SK-N-SH (cell line): ENCODE data around the gene NTSR1. TPM values are rescaled to one million over a fixed set of nuclear protein-coding genes. Genes with fewer than 3 reads are reported as not detected.
A peak's percentile ranks its signal among the peaks of the same experiment; 100 is the strongest.

Experiments
- CTCF ChIA-PET: fragments of 300-600, 350-600 bp; formaldehyde crosslinking; extraction: SDS; loops from one replicate; lab custom pipeline; 2021; lab: Yijun Ruan, JAX
- POLR2A ChIA-PET: fragments of 350-600 bp; sonication (Branson Sonifier 250); formaldehyde crosslinking; extraction: SDS; loops from one replicate; lab custom pipeline; 2020; ENCODE audit warnings: antibody characterized with exemption, inconsistent platforms; lab: Yijun Ruan, JAX
- DNase-seq: peaks from one replicate; pipeline ENCODE4 v3.0.0; 2012
- H2AFZ ChIP-seq: fragments of 200-600 bp; sonication (generic); 2 replicates; pipeline ENCODE4 v1.8.1; 2016; ENCODE audit warnings: antibody characterized with exemption, mild to moderate bottlenecking, low read depth
- H3F3A ChIP-seq: fragments of 200-600 bp; sonication (generic); replicated peaks from 2 replicates; pipeline ENCODE3; 2016; ENCODE audit warnings: antibody characterized with exemption, mild to moderate bottlenecking; ENCODE audit not compliant: insufficient read depth
- H3K27ac ChIP-seq, 2 experiments: fragments of 200-500 bp in 1 of 2; fragments of 200-600 bp in 1 of 2; sonication (Bioruptor generic) in 1 of 2; sonication (generic), shearing (Covaris generic) in 1 of 2; 2 replicates each; pipeline versions ENCODE4 v1.5.1 to v1.6.1; 2014 to 2016; ENCODE audit warnings: low read depth in 2 of 2, inconsistent platforms in 1 of 2, low read length in 1 of 2, mild to moderate bottlenecking in 1 of 2, mixed read lengths in 1 of 2
- H3K27me3 ChIP-seq: fragments of 200-600 bp; sonication (generic), shearing (Covaris generic); 2 replicates; pipeline ENCODE4 v1.6.1; 2016; ENCODE audit warnings: mixed run types; ENCODE audit not compliant: insufficient read depth
- H3K36me3 ChIP-seq, 2 experiments: fragments of 200-500 bp in 1 of 2; fragments of 200-600 bp in 1 of 2; sonication (Bioruptor generic) in 1 of 2; sonication (generic) in 1 of 2; replicated peaks in 1 of 2; 2 replicates each; pipeline versions ENCODE3 to v1.5.1; 2014 to 2016; ENCODE audit warnings: low read length in 1 of 2, mild to moderate bottlenecking in 1 of 2; ENCODE audit not compliant: insufficient read depth in 2 of 2, control insufficient read depth in 1 of 2
- H3K4me1 ChIP-seq, 2 experiments: fragments of 200-500 bp in 1 of 2; fragments of 200-600 bp in 1 of 2; sonication (Bioruptor generic) in 1 of 2; sonication (generic), shearing (Covaris generic) in 1 of 2; 2 replicates each; pipeline versions ENCODE4 v1.5.1 to v1.6.1; 2014 to 2016; ENCODE audit warnings: low read depth in 1 of 2, low read length in 1 of 2, mixed run types in 1 of 2; ENCODE audit not compliant: insufficient read depth in 2 of 2, control insufficient read depth in 1 of 2
- H3K4me2 ChIP-seq: fragments of 200-600 bp; sonication (generic), shearing (Covaris generic); 2 replicates; pipeline ENCODE4 v1.6.1; 2017; ENCODE audit warnings: mixed run types
- H3K4me3 ChIP-seq, 2 experiments: fragments of 200-500 bp in 1 of 2; fragments of 200-600 bp in 1 of 2; sonication (Bioruptor generic) in 1 of 2; sonication (generic), shearing (Covaris generic) in 1 of 2; 2 replicates each; pipeline versions ENCODE4 v1.5.1 to v1.8.1; 2014 to 2016; ENCODE audit warnings: low read depth in 2 of 2, inconsistent platforms in 1 of 2, low read length in 1 of 2, mild to moderate bottlenecking in 1 of 2, mixed read lengths in 1 of 2, moderate library complexity in 1 of 2
- H3K79me2 ChIP-seq: fragments of 200-600 bp; sonication (generic); 2 replicates; pipeline ENCODE4 v1.8.1; 2017; ENCODE audit warnings: mild to moderate bottlenecking; ENCODE audit not compliant: insufficient read depth
- H3K9ac ChIP-seq: fragments of 200-600 bp; sonication (generic); 2 replicates; pipeline ENCODE4 v1.6.1; 2017; ENCODE audit warnings: mixed run types
- H3K9me2 ChIP-seq: fragments of 200-600 bp; sonication (generic); 2 replicates; pipeline ENCODE4 v1.6.1; 2017; ENCODE audit warnings: mixed run types
- H3K9me3 ChIP-seq: fragments of 200-600 bp; sonication (generic); 2 replicates; pipeline ENCODE4 v1.6.1; 2017; ENCODE audit warnings: mixed run types, mild to moderate bottlenecking, moderate library complexity
- H4K20me1 ChIP-seq: fragments of 200-600 bp; sonication (generic); 2 replicates; pipeline ENCODE4 v1.6.1; 2017; ENCODE audit warnings: mild to moderate bottlenecking, mixed run types; ENCODE audit not compliant: insufficient read depth
- CTCF ChIP-seq: fragments of 200-600 bp; sonication (generic); IDR thresholded peaks from 2 replicates; pipeline ENCODE4 v1.6.1; 2017; ENCODE audit warnings: antibody characterized with exemption, mild to moderate bottlenecking, moderate library complexity
- EZH2phosphoT487 ChIP-seq: fragments of 200-600 bp; sonication (generic); IDR thresholded peaks from 2 replicates; pipeline ENCODE4 v1.6.1; 2017; ENCODE audit warnings: low read depth, mixed run types, mild to moderate bottlenecking, antibody characterized with exemption, moderate library complexity, borderline replicate concordance
- FOXJ3 ChIP-seq: sonication (generic); formaldehyde crosslinking; IDR thresholded peaks from 2 replicates; pipeline ENCODE4 v1.5.1; 2020; ENCODE audit warnings: mild to moderate bottlenecking, missing genetic modification reagents
- FOXM1 ChIP-seq: IDR thresholded peaks from 2 replicates; pipeline ENCODE4 v1.4.0; 2012; ENCODE audit warnings: low read depth, mild to moderate bottlenecking
- GABPA ChIP-seq: IDR thresholded peaks from 2 replicates; pipeline ENCODE4 v1.4.0; 2012; ENCODE audit warnings: low read depth, mild to moderate bottlenecking
- IRF3 ChIP-seq: fragments of 150-350 bp; IDR thresholded peaks from 2 replicates; pipeline ENCODE4 v1.6.1; 2016; ENCODE audit warnings: mild to moderate bottlenecking, low read depth, low read length
- JUND ChIP-seq: IDR thresholded peaks from 2 replicates; pipeline ENCODE4 v1.4.0; 2012
- MEF2A ChIP-seq: IDR thresholded peaks from 2 replicates; pipeline ENCODE4 v1.4.0; 2012; ENCODE audit warnings: low read depth, borderline replicate concordance
- NFIC ChIP-seq: IDR thresholded peaks from 2 replicates; pipeline ENCODE4 v1.4.0; 2012; ENCODE audit warnings: borderline replicate concordance
- NRF1 ChIP-seq: IDR thresholded peaks from 2 replicates; pipeline ENCODE4 v1.6.1; 2012; ENCODE audit warnings: low read depth, mild to moderate bottlenecking, low read length
- RAD21 ChIP-seq: IDR thresholded peaks from 2 replicates; pipeline ENCODE4 v1.6.1; 2012; ENCODE audit warnings: mild to moderate bottlenecking, low read length
- RCOR1 ChIP-seq: fragments of 150-350 bp; IDR thresholded peaks from 2 replicates; pipeline ENCODE4 v1.6.1; 2017; ENCODE audit warnings: antibody characterized with exemption, low read length
- RFX5 ChIP-seq: IDR thresholded peaks from 2 replicates; pipeline ENCODE4 v1.6.1; 2012; ENCODE audit warnings: mild to moderate bottlenecking, improper control_type of control experiment, low read length
- RXRA ChIP-seq: IDR thresholded peaks from 2 replicates; pipeline ENCODE4 v1.4.0; 2012; ENCODE audit warnings: low read depth, mild to moderate bottlenecking, borderline replicate concordance
- SIN3A ChIP-seq: IDR thresholded peaks from 2 replicates; pipeline ENCODE4 v1.6.1; 2012; ENCODE audit warnings: low read depth, mild to moderate bottlenecking, low read length, moderate library complexity, borderline replicate concordance
- SMC3 ChIP-seq: IDR thresholded peaks from 2 replicates; pipeline ENCODE4 v1.6.1; 2012; ENCODE audit warnings: low read depth, low read length, improper control_type of control experiment
- TAF1 ChIP-seq: IDR thresholded peaks from 2 replicates; pipeline ENCODE4 v1.6.1; 2012; ENCODE audit warnings: low read depth, mild to moderate bottlenecking, low read length, moderate library complexity, borderline replicate concordance
- TCF12 ChIP-seq: IDR thresholded peaks from 2 replicates; pipeline ENCODE4 v1.4.0; 2012
- TEAD4 ChIP-seq: IDR thresholded peaks from 2 replicates; pipeline ENCODE4 v1.4.0; 2012; ENCODE audit warnings: mild to moderate bottlenecking, borderline replicate concordance; ENCODE audit not compliant: insufficient read depth
- USF2 ChIP-seq: fragments of 150-350 bp; IDR thresholded peaks from 2 replicates; pipeline ENCODE4 v1.6.1; 2017; ENCODE audit warnings: antibody characterized with exemption, low read length, low read depth, borderline replicate concordance
- YY1 ChIP-seq: IDR thresholded peaks from 2 replicates; pipeline ENCODE4 v1.4.0; 2012; ENCODE audit warnings: low read depth, mild to moderate bottlenecking
- WGBS: methylation state at CpG from one replicate; pipeline ENCODE4 v1.1.6; 2017; ENCODE audit warnings: low lambda C conversion rate; 5-methylcytosine and 5-hydroxymethylcytosine counted together
- polyA plus RNA-seq, 3 experiments: library from polyadenylated mRNA; depleted of rRNA; stranded (reverse); fragments of >200 nt; gene quantifications; 2 replicates each; pipeline ENCODE4 v1.2.3, GENCODE V29; 2012
- TF ChIP-seq, protein P1 (sequence below): IDR thresholded peaks from 2 replicates; pipeline ENCODE4; 2012
- TF ChIP-seq, protein P2 (sequence below): IDR thresholded peaks from 2 replicates; pipeline ENCODE4 v1.4.0; 2012; ENCODE audit warnings: low read depth, borderline replicate concordance
- TF ChIP-seq, protein P3 (sequence below): IDR thresholded peaks from 2 replicates; pipeline ENCODE4 v1.4.0; 2012; ENCODE audit warnings: low read depth

NTSR1 gene
- polyA plus RNA-seq, 1 of the 3 experiments (the other 2 are of a cell fraction) = 8.2 TPM

DNA sequence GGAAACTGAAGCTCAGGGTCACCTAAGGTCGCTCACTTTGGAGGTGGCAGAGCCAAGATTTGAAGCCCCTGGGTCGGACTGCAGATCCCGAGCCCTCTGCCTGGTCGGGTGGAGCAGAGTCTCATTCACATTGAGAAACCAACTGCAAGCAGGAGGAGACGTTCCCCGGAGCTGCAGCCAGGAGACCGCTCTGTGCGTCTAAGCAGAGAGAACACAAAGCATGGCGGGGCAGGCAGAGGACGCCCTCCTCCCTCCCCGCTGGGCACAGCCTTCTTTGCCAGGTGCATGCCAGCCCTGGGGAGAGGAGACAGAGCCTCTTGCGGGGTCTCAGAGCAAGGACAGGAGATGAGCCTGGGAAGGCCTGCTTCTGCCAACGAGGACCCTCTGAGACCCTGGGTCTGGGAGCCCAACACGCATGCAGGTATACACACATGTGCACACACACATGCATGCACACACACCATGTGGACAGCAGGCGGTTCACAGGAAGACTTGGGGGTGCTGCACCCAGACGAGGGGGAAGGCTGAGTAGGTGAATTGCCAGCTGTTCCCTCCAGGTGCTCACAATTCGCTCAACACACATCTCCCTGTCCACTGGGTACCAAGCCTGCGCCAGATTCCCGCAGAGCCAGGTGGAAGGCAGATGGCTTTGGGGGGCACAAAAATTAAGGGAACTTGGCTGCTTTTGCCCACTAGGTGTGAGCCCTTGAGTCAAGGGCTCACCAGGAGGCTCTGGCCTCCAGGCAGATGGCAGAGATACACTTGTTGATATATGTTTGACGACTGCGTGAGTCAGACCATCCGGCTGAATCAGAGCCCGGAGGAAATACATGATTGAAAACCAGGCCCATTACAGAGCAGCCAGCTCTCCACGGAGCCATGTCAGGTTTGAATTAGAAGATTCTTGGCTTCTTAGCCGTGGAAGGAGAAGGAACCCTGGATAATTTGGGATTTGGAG is 5.5 kb upstream of the NTSR1 start:
- Histone ChIP-seq H3K4me1 (peaks cover 19 to 27% of the 10 kb centered on the region in 2 experiments; a peak in 3 of 4 replicates), H3K4me3 (0 out of 4 replicates have a peak overlapping the region, but pooled peaks of 1 of the 2 experiments have one; percentile 30), H3K36me3 (no peaks in the 10 kb centered on the region), H4K20me1 (no peaks in the 10 kb centered on the region), H2AFZ (no peak overlapping the region), H3K9me2 (no peaks in the 10 kb centered on the region), H3K27ac (peak overlapping the region in 1 of 2 experiments; percentile 92; a peak in 3 of 4 replicates), H3F3A (peaks cover 15% of the 10 kb centered on the region), H3K9ac (peak overlapping the region; percentile 46; the same call in 1 of the 2 replicates), H3K4me2 (peak overlapping the region; percentile 64), H3K27me3 (peaks cover 4% of the 10 kb centered on the region; the same call in 1 of the 2 replicates), H3K79me2 (no peaks in the 10 kb centered on the region), H3K9me3 (no peaks in the 10 kb centered on the region)
- ChIA-PET POLR2A (no interaction called here), CTCF (interaction anchor here (0.6 to 5.0 kb wide), 5 partner anchors 9 to 170 kb away, joined by 3 to 31 read pairs (median 3); no protein-coding TSS in a partner anchor)
- WGBS = 51% methylated on average over 17 of the region's 25 CpGs
- DNase-seq = no peak
- TF ChIP-seq, protein P1, sequence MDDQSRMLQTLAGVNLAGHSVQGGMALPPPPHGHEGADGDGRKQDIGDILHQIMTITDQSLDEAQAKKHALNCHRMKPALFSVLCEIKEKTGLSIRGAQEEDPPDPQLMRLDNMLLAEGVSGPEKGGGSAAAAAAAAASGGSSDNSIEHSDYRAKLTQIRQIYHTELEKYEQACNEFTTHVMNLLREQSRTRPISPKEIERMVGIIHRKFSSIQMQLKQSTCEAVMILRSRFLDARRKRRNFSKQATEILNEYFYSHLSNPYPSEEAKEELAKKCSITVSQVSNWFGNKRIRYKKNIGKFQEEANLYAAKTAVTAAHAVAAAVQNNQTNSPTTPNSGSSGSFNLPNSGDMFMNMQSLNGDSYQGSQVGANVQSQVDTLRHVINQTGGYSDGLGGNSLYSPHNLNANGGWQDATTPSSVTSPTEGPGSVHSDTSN = peak; percentile 94
- TF ChIP-seq TAF1 (no peak), RXRA (no peak), USF2 (no peak), TCF12 (peak; percentile 92), GABPA (peak; percentile 13; the same call in 1 of the 2 replicates), IRF3 (no peak), SIN3A (peak; percentile 79; the same call in 1 of the 2 replicates), MEF2A (no peak), TEAD4 (no peak), FOXM1 (no peak), RFX5 (no peak), RCOR1 (no peak), NFIC (peak; percentile 80), RAD21 (peak; percentile 28; the same call in 1 of the 2 replicates), EZH2phosphoT487 (no peak), SMC3 (peak; percentile 50), NRF1 (no peak), FOXJ3 (CRISPR knock-in tag) (no peak), YY1 (0 out of 2 replicates have a peak, but pooled peaks have one; percentile 57), JUND (peak; percentile 89), CTCF (peak; percentile 62)
- TF ChIP-seq, protein P2, sequence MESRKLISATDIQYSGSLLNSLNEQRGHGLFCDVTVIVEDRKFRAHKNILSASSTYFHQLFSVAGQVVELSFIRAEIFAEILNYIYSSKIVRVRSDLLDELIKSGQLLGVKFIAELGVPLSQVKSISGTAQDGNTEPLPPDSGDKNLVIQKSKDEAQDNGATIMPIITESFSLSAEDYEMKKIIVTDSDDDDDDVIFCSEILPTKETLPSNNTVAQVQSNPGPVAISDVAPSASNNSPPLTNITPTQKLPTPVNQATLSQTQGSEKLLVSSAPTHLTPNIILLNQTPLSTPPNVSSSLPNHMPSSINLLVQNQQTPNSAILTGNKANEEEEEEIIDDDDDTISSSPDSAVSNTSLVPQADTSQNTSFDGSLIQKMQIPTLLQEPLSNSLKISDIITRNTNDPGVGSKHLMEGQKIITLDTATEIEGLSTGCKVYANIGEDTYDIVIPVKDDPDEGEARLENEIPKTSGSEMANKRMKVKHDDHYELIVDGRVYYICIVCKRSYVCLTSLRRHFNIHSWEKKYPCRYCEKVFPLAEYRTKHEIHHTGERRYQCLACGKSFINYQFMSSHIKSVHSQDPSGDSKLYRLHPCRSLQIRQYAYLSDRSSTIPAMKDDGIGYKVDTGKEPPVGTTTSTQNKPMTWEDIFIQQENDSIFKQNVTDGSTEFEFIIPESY = no peak
- TF ChIP-seq, protein P3, sequence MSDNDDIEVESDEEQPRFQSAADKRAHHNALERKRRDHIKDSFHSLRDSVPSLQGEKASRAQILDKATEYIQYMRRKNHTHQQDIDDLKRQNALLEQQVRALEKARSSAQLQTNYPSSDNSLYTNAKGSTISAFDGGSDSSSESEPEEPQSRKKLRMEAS = peak; percentile 74
